HG03025 (cell line): Measurements from ENCODE around the gene CLMP.
"Not testable (repeated sequence)": the region's sequence is repeated elsewhere in the genome, so short reads cannot be mapped to it uniquely, and the experiment has no call there.

ENCODE experiments used
- ATAC-seq: cut with Tn5 transposase; IDR thresholded peaks from one replicate; pipeline ENCODE4 v1.9.1; 2021; ENCODE audit warnings: mild to moderate bottlenecking, moderate library complexity; ENCODE audit not compliant: unreplicated experiment, low FRiP score

Gene CLMP

DNA sequence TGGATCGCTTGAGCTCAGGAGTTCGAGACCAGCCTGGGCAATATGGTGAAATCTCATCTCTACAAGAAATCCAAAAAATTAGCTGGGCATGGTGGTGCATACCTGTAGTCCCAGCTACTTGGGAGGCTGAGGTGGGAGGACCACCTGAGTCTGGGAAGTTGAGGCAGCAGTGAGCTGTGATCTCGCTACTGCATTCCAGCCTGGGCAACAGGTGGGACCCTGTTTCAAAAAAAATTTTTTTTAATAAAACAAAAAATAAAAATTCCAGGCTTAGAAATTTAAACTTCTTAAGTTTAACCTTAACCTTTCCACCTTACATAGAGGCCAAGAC is 21.2 kb downstream of the CLMP start:
- ATAC-seq = no peak

DNA sequence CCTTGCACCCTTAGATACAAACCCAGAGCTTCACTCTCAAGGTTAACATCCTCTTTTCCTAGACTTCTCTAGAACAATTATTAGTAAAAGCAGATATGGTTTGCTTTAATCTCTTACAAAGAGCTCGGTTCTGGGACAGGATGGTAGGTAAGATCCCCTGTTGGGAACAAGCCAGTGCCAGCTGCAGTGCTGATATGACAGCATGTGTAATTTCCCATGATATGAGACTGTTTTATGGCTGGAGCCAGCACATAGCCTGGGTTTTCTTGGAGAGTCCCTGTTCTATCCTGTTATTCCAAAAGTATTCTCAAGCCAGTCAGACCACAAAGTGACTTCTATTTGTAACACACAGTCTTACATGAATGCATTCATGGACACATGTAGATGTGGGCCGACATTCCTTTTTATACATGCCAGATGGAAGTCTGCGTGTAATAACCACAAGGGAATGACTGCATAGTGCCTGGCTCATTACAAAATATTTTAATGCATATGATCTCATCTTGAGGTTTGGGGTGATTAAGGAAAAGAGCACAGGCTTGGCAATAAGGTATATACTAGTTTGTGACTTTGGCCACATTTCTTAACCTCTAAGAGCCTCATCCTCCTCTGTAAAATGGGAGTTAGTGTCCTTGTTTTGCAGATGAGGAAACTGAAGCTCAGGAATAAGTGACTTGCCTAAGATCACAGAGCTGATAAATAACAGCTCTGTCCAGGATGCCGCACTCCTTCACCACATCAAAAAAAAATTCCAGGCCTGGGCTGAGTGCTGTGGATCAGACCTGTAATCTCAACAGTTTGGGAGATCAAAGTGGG is 21.8 kb downstream of the CLMP start:
- no peak for ATAC-seq

GRCh38 chr11:123170929-123171328 is 24.1 kb downstream of the CLMP start:
- ATAC-seq = no peak

DNA sequence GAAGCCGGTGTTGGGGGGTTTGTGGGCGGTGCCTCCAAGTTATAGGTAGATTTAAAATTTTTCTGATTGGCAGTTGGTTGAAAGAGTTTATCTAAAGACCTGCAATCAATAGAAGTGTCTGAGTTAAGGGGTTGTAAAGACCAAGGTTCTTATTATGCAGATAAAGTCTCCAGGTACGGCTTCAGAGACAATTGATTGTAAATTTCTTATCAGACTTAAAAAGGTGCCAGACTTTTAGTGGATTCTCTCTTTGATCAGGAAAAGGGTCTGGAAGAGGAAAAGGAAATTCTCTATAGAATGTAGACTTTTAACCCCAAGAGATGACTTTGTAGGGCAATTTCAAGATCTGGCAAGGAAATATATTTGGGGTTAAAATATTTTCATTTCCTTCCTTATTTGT is 25.2 kb downstream of the CLMP start:
- ATAC-seq = no peak

- ATAC-seq = no peak
Observed at GRCh38 chr11:123168955-123169484, 26.0 kb downstream of the CLMP start.

DNA sequence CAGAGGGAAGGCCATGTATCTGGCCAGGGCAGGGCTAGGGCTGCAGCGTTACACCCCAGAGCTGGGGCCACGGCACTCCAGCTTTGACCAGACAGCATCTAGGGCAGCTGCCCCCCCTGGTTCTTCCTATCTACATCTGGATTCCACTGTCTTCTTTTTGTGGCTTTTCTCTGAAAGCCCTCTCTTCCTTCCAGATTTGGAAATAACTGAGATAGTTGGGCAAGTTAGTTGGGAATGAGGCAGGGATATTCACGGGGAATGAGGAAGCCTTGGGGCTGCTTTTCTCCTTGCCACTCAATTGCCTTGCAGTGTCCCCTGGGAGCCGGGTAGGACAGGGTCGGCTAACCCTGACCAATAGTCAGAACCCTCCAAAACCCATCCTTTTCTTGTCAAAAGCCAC is 26.8 kb downstream of the CLMP start:
- no peak for ATAC-seq

DNA sequence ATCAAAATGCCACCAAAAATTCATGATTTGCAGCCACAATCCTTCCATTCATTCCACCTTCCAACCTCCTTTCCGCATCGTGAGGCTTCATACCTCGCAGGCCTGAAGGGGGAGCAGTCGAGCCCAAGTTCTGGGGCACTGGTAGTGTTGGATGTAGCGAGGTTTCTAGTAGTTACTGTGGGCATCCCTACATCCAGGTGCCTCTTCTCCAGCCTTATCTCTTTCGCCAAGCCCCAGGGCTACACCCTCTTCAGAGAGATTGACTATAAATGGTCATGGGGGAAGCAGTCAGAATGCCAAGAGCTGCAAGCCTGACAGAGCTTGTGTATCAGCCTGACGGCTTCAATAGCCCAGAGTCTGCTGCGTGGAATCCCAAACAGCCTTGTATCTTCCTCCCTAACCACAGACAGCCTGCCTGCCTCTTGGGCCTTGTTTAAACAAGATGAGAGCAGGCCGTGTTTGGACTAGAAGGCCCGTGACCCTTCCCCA is 28.9 kb downstream of the CLMP start:
- no peak for ATAC-seq

- no peak for ATAC-seq
Observed at GRCh38 chr11:123164732-123165450, 30.2 kb downstream of the CLMP start.

- ATAC-seq = no peak
Observed at GRCh38 chr11:123163621-123164020, 31.4 kb downstream of the CLMP start.

GRCh38 chr11:123161376-123162030 is 33.5 kb downstream of the CLMP start:
- no peak for ATAC-seq

- ATAC-seq = no peak
Observed at GRCh38 chr11:123159183-123159857, 35.7 kb downstream of the CLMP start.

DNA sequence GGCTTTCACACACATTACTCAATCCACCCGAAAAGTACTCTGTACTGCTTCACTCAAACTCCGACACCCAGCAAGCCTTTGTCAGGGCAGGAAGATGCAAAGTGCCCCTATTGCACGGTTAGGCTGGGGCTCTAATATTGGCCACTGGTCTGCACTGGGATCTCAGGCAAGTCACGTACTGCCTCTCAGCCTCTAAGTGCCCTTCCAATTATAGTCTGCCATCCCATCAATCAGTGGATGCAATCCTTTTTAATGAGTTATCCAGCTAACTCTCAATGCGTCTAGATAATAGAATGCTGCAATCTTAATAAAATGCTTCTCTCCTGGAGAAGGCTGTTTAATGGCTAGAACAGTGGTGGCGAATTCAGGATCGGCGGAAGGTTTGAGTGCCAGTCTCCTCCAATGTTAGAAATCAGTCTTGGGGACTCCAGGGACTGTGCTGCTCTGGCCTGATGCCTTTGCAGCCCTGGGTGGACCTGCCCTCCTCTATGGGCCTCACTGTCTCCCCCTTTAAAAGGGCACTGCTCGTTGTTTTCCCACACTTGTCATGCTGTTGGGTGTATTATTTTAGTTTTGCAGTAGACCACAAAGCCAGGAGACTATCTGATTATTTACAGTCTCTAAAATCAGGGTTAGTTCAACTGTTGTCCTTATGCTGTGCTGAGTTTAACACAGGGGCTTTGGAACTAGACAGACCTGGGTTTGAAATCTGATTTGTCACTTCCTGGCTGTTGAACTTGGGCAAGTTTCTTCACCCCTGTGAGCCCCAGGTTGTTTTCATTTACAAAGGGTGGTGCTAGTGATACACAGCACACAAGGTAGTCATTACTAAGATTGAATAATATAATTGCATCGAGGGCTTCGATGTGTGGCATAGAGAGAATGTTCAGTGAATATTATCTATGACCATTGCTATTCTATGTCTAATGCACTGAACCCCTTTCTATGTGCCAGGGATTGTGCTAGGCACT is 36.7 kb downstream of the CLMP start:
- no peak for ATAC-seq

DNA sequence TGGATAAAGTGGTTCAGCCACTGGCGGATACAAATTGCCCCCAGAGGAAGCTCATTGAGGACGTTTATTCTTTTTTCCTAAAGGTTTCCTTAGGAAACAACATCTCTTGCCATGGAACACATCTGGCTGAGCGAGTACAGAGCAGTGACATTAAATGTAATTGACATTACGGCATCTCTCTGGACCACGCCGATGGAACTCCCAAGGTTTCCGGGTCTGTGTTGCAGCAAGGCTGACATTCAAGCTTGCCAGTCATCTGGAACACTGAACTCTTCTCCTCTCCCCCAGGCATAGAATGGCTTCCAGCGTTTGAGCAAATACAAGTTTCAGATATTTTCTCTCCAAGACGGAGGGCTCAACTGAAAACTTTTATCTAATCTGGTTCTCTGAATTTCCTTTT is 42.1 kb downstream of the CLMP start:
- ATAC-seq = no peak

DNA sequence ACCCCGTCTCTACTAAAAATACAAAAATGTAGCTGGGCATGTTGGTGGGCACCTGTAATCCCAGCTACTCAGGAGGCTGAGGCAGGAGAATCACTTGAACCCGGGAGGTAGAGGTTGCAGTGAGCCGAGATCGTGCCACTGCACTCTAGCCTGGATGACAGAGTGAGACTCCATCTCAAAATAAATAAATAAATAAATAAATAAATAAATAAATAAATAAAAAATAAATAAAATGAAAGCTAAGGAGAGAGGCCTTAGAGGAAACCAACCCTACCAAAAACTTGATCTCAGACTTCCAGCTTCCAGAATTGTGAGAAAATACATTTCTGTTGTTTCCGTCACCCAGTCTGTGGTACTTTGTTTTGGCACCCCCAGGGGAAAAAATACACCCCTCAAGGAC is 42.7 kb downstream of the CLMP start:
- not testable (repeated sequence) for ATAC-seq

DNA sequence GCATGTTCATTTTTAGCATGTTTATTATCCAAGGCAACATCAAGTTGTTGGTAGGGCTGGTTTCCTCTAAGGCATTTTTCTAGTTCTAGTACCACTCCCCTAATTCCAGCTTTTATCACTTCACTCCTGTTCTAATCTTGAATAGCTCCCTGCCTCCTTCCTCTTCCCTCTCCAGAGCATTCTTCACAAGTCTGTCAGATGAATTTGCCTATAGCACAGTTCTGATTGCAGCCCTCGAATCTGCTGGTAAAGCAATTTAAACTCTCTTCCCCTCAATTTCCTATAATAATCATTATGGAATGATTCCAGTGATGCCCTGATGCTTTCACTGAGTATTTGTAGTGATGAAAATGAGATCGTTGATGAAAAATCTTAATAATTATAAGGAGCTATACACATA is 43.3 kb downstream of the CLMP start:
- ATAC-seq = no peak

DNA sequence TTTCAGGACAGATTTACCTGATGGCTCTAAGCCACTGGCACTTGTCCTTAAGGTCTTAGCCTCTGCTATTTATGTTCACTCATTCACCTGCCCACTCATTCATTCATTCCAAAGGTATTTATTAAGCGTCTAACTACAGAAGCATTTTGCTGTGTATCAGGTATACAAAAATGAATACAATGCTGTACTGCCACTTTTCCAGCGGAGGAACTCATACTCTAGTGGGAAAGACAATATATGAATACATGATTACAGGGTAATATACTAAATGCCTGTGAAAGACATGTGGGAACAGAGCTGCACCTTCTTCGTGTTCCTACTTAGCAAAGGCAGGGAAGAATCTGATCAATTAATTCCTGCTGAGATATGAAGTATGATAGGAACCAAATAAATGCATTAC is 43.7 kb downstream of the CLMP start:
- ATAC-seq = no peak

GRCh38 chr11:123150882-123151281 is 44.2 kb downstream of the CLMP start:
- no peak for ATAC-seq

GRCh38 chr11:123148965-123149364 is 46.1 kb downstream of the CLMP start:
- ATAC-seq = no peak

- no peak for ATAC-seq
Observed at GRCh38 chr11:123145661-123146060, 49.4 kb downstream of the CLMP start.

- ATAC-seq = no peak
Observed at GRCh38 chr11:123145220-123145619, 49.8 kb downstream of the CLMP start.
